Stimulated activated memory B cell treated with anti-CD40 and anti-IgM and Interleukin-4, amounts not matched to agents 10 μg/mL and 1 μg/mL and 100 μg/mL, for 72 hours (primary cell): ENCODE measurements around the gene TTC27.

Source experiments
- ATAC-seq: fragments of 150-1000 bp; cut with Tn5 transposase; 2 replicates; pipeline ENCODE4 v1.10.0; 2021
- H3K27ac Mint-ChIP-seq: one replicate; pipeline ENCODE4 v1.8.0; 2022; ENCODE audit warnings: mild to moderate bottlenecking, mixed read lengths
- H3K27me3 Mint-ChIP-seq: one replicate; pipeline ENCODE4 v1.8.0; 2022; ENCODE audit warnings: mixed read lengths
- H3K36me3 Mint-ChIP-seq: one replicate; pipeline ENCODE4 v1.8.0; 2022; ENCODE audit warnings: mixed read lengths
- H3K4me1 Mint-ChIP-seq: one replicate; pipeline ENCODE4 v1.8.0; 2022; ENCODE audit warnings: mixed read lengths
- H3K4me3 Mint-ChIP-seq: one replicate; pipeline ENCODE4 v1.8.0; 2022; ENCODE audit warnings: mild to moderate bottlenecking, moderate library complexity, mixed read lengths
- H3K9me3 Mint-ChIP-seq: one replicate; pipeline ENCODE4 v1.8.0; 2022; ENCODE audit warnings: mixed read lengths

The TTC27 gene

GRCh38 chr2:32701806-32702205, 74.0 kb downstream of the TTC27 start:
- Mint-ChIP-seq H3K27ac (no peak overlapping the region), H3K4me3 (no peak overlapping the region), H3K4me1 (no peaks in the 10 kb centered on the region), H3K36me3 (peaks cover 37% of the 10 kb centered on the region), H3K27me3 (no peaks in the 10 kb centered on the region), H3K9me3 (no peaks in the 10 kb centered on the region)
- ATAC-seq = no peak

GRCh38 chr2:32702303-32703064, 74.6 kb downstream of the TTC27 start:
- peaks cover 42% of the 10 kb centered on the region for H3K36me3 Mint-ChIP-seq

GRCh38 chr2:32706815-32707579, 79.1 kb downstream of the TTC27 start:
- Mint-ChIP-seq H3K4me1 (no peaks in the 10 kb centered on the region), H3K9me3 (no peaks in the 10 kb centered on the region), H3K4me3 (no peak overlapping the region), H3K36me3 (peaks cover 59% of the 10 kb centered on the region), H3K27me3 (no peaks in the 10 kb centered on the region), H3K27ac (no peak overlapping the region)
- ATAC-seq = no peak

More at GRCh38 chr2:32702303-32703064, 74.6 kb downstream of the TTC27 start:
- H3K4me3 Mint-ChIP-seq = no peak overlapping the region
- no peak overlapping the region for H3K27ac Mint-ChIP-seq
- no peaks in the 10 kb centered on the region for H3K4me1 Mint-ChIP-seq
- H3K9me3 Mint-ChIP-seq = no peaks in the 10 kb centered on the region
- ATAC-seq = no peak
- no peaks in the 10 kb centered on the region for H3K27me3 Mint-ChIP-seq

GRCh38 chr2:32711219-32711618, 83.4 kb downstream of the TTC27 start:
- Mint-ChIP-seq H3K9me3 (peaks cover 3% of the 10 kb centered on the region), H3K36me3 (peaks cover 62% of the 10 kb centered on the region), H3K4me1 (peaks cover 17% of the 10 kb centered on the region), H3K4me3 (no peak overlapping the region), H3K27ac (no peak overlapping the region), H3K27me3 (no peaks in the 10 kb centered on the region)
- no peak for ATAC-seq

- peaks cover 3% of the 10 kb centered on the region for H3K9me3 Mint-ChIP-seq
- no peak overlapping the region for H3K27ac Mint-ChIP-seq
- peaks cover 61% of the 10 kb centered on the region for H3K36me3 Mint-ChIP-seq
- ATAC-seq = no peak
- H3K4me3 Mint-ChIP-seq = no peak overlapping the region
- H3K4me1 Mint-ChIP-seq = peaks cover 17% of the 10 kb centered on the region
- no peaks in the 10 kb centered on the region for H3K27me3 Mint-ChIP-seq
Measured at GRCh38 chr2:32711908-32712501, 84.2 kb downstream of the TTC27 start.

GRCh38 chr2:32712870-32713269, 85.0 kb downstream of the TTC27 start:
- Mint-ChIP-seq H3K36me3 (peaks cover 67% of the 10 kb centered on the region), H3K27ac (no peak overlapping the region), H3K27me3 (no peaks in the 10 kb centered on the region), H3K4me3 (no peak overlapping the region), H3K4me1 (peaks cover 23% of the 10 kb centered on the region), H3K9me3 (peaks cover 3% of the 10 kb centered on the region)
- ATAC-seq = no peak

GRCh38 chr2:32714521-32714920, 86.7 kb downstream of the TTC27 start:
- peaks cover 3% of the 10 kb centered on the region for H3K9me3 Mint-ChIP-seq
- no peak overlapping the region for H3K4me3 Mint-ChIP-seq
- ATAC-seq = no peak
- H3K4me1 Mint-ChIP-seq = peaks cover 23% of the 10 kb centered on the region
- no peaks in the 10 kb centered on the region for H3K27me3 Mint-ChIP-seq
- H3K27ac Mint-ChIP-seq = no peak overlapping the region
- peaks cover 68% of the 10 kb centered on the region for H3K36me3 Mint-ChIP-seq

- no peaks in the 10 kb centered on the region for H3K27me3 Mint-ChIP-seq
- H3K27ac Mint-ChIP-seq = peak overlapping the region; percentile 13
- peaks cover 3% of the 10 kb centered on the region for H3K9me3 Mint-ChIP-seq
- no peak overlapping the region for H3K4me3 Mint-ChIP-seq
- peaks cover 23% of the 10 kb centered on the region for H3K4me1 Mint-ChIP-seq
- peaks cover 71% of the 10 kb centered on the region for H3K36me3 Mint-ChIP-seq
- ATAC-seq = peak; percentile 85
Measured at GRCh38 chr2:32715391-32715841, 87.6 kb downstream of the TTC27 start.

GRCh38 chr2:32715981-32716380, 88.1 kb downstream of the TTC27 start:
- Mint-ChIP-seq H3K36me3 (peaks cover 71% of the 10 kb centered on the region), H3K4me1 (peaks cover 23% of the 10 kb centered on the region), H3K9me3 (peaks cover 3% of the 10 kb centered on the region), H3K27me3 (no peaks in the 10 kb centered on the region), H3K27ac (no peak overlapping the region), H3K4me3 (no peak overlapping the region)
- ATAC-seq = no peak

GRCh38 chr2:32716598-32716997, 88.7 kb downstream of the TTC27 start:
- H3K36me3 Mint-ChIP-seq = peaks cover 77% of the 10 kb centered on the region

GRCh38 chr2:32718752-32719151, 90.9 kb downstream of the TTC27 start:
- H3K9me3 Mint-ChIP-seq = peaks cover 4% of the 10 kb centered on the region
- no peaks in the 10 kb centered on the region for H3K27me3 Mint-ChIP-seq
- no peak for ATAC-seq

More at GRCh38 chr2:32716598-32716997, 88.7 kb downstream of the TTC27 start:
- no peak overlapping the region for H3K4me3 Mint-ChIP-seq
- no peak for ATAC-seq
- H3K27me3 Mint-ChIP-seq = no peaks in the 10 kb centered on the region
- H3K9me3 Mint-ChIP-seq = peaks cover 3% of the 10 kb centered on the region
- H3K27ac Mint-ChIP-seq = no peak overlapping the region
- H3K4me1 Mint-ChIP-seq = peaks cover 23% of the 10 kb centered on the region

GRCh38 chr2:32719430-32719829, 91.6 kb downstream of the TTC27 start:
- H3K27me3 Mint-ChIP-seq = no peaks in the 10 kb centered on the region
- H3K4me3 Mint-ChIP-seq = no peak overlapping the region
- no peak for ATAC-seq

More at GRCh38 chr2:32718752-32719151, 90.9 kb downstream of the TTC27 start:
- Mint-ChIP-seq H3K4me1 (peaks cover 23% of the 10 kb centered on the region), H3K36me3 (peaks cover 77% of the 10 kb centered on the region), H3K4me3 (no peak overlapping the region), H3K27ac (no peak overlapping the region)

GRCh38 chr2:32719933-32720716, 92.3 kb downstream of the TTC27 start:
- no peak overlapping the region for H3K4me3 Mint-ChIP-seq
- H3K9me3 Mint-ChIP-seq = peaks cover 2% of the 10 kb centered on the region
- H3K27me3 Mint-ChIP-seq = no peaks in the 10 kb centered on the region
- H3K27ac Mint-ChIP-seq = no peak overlapping the region
- ATAC-seq = no peak
- peaks cover 74% of the 10 kb centered on the region for H3K36me3 Mint-ChIP-seq
- H3K4me1 Mint-ChIP-seq = peaks cover 14% of the 10 kb centered on the region

More at GRCh38 chr2:32719430-32719829, 91.6 kb downstream of the TTC27 start:
- Mint-ChIP-seq H3K27ac (no peak overlapping the region), H3K36me3 (peaks cover 74% of the 10 kb centered on the region), H3K9me3 (peaks cover 2% of the 10 kb centered on the region), H3K4me1 (peaks cover 21% of the 10 kb centered on the region)

- Mint-ChIP-seq H3K9me3 (peaks cover 2% of the 10 kb centered on the region), H3K36me3 (peaks cover 78% of the 10 kb centered on the region), H3K27ac (no peak overlapping the region), H3K27me3 (no peaks in the 10 kb centered on the region), H3K4me1 (peaks cover 8% of the 10 kb centered on the region), H3K4me3 (no peak overlapping the region)
- ATAC-seq = no peak
Measured at GRCh38 chr2:32720771-32721170, 92.9 kb downstream of the TTC27 start.

- no peak for ATAC-seq
- Mint-ChIP-seq H3K9me3 (peaks cover 4% of the 10 kb centered on the region), H3K4me3 (no peak overlapping the region), H3K36me3 (peaks cover 82% of the 10 kb centered on the region), H3K4me1 (peaks cover 6% of the 10 kb centered on the region), H3K27me3 (no peaks in the 10 kb centered on the region), H3K27ac (no peak overlapping the region)
Measured at GRCh38 chr2:32721376-32721775, 93.5 kb downstream of the TTC27 start.
